ENCODE results near the gene PCID2.

PCID2 gene

DNA sequence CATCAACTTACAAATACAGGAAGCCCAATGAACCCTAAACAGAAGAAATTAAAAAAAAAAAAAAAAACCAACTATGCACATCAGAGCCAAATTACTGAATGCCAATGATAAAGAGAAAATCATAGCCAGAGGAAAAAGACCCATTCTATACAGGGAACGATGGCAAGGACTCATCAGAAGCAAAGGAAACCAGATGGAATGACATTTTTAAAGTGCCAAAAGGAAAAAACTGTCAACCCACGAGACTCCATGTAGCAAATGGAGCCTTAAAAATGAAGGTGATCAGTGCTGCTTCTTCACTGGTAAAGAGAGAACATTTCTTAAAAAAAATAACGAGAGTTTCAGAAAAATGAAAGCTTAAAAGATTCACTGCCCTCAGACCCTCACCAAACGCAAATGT, 18.3 kb downstream of the PCID2 start:
- H3K27ac Mint-ChIP-seq = no peak overlapping the region
- H3K9me3 Mint-ChIP-seq = no peaks in the 10 kb centered on the region
- peaks cover 54% of the 10 kb centered on the region for H3K36me3 Mint-ChIP-seq (ENCODE audit: low read depth)
- H3K4me1 Mint-ChIP-seq = no peaks in the 10 kb centered on the region
- no peaks in the 10 kb centered on the region for H3K27me3 Mint-ChIP-seq (ENCODE audit: low read depth)
- TF ChIP-seq CTCF (IDR thresholded peaks at IDR 0.05; ENCODE audit: unreplicated experiment in 3 of 3) = no peak
- no peak overlapping the region for H3K4me3 Mint-ChIP-seq

DNA sequence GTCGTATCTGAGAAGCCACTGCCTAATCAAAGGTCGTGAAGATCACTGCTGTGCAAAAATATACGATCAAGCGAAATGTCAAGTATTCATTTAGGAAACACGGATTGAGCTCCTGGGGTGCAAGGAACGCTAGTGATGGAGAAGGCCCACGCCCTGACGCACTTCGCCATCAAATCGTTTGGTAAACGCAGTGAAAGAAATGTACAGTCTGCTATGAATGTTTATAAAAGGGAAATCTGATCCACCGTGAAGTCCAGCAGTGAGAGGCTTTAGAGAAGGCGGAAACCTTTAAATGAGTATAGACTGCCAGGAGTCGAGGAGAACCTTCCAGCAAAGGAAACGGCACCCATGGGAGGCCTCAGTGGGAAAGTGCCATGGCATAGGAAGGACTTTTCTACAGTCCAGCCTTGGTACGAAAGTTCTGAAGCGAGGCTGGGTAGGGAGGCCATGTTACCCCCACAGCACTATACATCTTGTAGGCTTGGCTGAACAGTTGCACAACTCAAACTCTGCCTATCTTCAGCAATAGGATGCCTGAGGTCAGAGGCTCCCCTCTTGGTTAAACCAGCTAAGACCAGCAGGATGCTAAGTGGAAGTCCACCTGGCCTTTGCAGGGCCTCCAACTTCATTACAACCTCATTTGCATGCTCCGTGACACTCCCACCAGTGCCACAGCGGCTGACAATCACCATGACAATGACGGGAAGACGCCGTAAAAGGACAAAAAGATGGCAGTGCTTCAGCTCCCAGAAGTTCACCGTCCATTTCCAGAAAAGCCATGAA, 20.4 kb downstream of the PCID2 start:
- H3K4me3 Mint-ChIP-seq = no peak overlapping the region
- H3K27me3 Mint-ChIP-seq (ENCODE audit: low read depth) = no peaks in the 10 kb centered on the region
- peaks cover 57% of the 10 kb centered on the region for H3K36me3 Mint-ChIP-seq (ENCODE audit: low read depth)
- H3K4me1 Mint-ChIP-seq = no peaks in the 10 kb centered on the region
- no peaks in the 10 kb centered on the region for H3K9me3 Mint-ChIP-seq
- no peak for TF ChIP-seq CTCF (IDR thresholded peaks at IDR 0.05; ENCODE audit: unreplicated experiment in 3 of 3)
- no peak overlapping the region for H3K27ac Mint-ChIP-seq

GRCh38 chr13:113187263-113187669, 21.2 kb downstream of the PCID2 start:
- Mint-ChIP-seq H3K27me3 (ENCODE audit: low read depth) (no peaks in the 10 kb centered on the region), H3K4me3 (no peak overlapping the region), H3K4me1 (no peaks in the 10 kb centered on the region), H3K9me3 (no peaks in the 10 kb centered on the region), H3K27ac (no peak overlapping the region), H3K36me3 (ENCODE audit: low read depth) (peaks cover 58% of the 10 kb centered on the region)
- no peak for TF ChIP-seq CTCF (IDR thresholded peaks at IDR 0.05; ENCODE audit: unreplicated experiment in 3 of 3)

DNA sequence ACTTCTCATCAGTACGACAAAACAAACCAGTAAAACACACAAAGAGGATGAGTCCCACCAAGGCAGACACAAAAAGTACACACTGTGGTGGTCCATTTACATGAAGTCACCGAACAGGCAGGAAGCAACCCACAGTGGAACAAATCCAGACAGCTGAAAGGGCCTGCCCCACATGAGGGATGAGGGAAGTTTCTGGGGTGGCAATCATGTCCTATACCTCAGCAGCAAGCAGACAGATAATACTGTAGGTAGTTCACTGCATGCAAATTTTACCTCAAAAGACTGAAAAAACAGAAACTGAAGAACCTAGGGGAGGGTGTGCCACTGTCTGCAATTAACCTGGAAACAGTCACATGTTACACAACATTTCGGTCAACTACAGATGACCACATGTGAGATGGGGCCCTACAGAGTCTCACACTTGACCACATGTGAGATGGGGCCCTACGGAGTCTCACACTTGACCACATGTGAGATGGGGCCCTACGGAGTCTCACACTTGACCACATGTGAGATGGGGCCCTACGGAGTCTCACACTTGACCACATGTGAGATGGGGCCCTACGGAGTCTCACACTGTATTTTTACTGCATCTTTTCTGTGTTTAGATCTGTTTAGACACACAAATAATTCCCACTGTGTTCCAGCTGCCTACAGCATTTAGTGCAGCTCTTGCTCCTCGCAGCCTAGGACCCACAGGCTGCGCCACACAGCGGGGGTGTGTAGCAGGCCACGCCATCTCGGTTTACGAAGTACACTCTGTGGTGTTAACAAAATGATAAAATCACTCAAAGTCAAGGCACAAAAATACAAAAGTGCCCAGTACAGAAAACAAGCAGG, 22.2 kb downstream of the PCID2 start:
- no peaks in the 10 kb centered on the region for H3K9me3 Mint-ChIP-seq
- no peak overlapping the region for H3K4me3 Mint-ChIP-seq
- no peak for TF ChIP-seq CTCF (IDR thresholded peaks at IDR 0.05; ENCODE audit: unreplicated experiment in 3 of 3)
- H3K27ac Mint-ChIP-seq = no peak overlapping the region
- H3K4me1 Mint-ChIP-seq = no peaks in the 10 kb centered on the region
- H3K36me3 Mint-ChIP-seq (ENCODE audit: low read depth) = peaks cover 60% of the 10 kb centered on the region
- H3K27me3 Mint-ChIP-seq (ENCODE audit: low read depth) = no peaks in the 10 kb centered on the region

DNA sequence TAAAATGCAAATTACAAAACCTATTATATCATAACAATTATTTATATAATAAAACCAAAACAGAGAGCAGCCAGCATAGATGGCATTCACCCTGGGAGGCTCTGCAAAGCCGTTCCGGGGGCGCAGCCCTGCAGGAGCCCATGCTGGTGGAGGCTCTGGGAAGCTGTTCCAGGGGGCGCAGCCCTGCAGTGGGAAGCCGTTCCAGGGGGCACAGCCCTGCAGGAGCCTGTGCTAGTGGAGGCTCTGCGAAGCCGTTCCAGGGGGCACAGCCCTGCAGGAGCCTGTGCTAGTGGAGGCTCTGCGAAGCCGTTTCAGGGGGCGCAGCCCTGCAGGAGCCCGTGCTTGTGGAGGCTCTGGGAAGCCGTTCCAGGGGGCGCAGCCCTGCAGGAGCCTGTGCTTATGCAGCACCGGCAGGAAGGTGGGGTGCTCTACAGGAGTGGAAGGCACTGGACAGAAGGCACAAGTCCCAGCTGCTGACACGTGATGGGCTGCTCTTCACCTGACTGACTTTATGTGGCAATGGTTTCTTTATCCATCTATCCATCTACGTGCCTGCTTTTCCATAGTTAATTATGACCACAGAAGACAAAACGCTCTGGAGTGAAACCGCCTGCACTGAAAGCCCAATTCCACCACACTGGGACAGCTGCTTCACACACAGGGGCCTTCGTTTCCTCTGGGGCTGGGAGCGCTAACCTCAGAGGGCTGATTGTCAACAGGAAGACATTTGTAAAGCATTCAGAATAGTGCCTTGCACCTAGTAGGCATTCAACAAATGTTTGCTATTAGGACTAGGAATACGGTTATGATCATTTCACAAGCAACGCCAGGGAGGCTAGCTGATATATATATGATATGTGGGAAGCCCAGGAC, 23.7 kb downstream of the PCID2 start:
- Mint-ChIP-seq H3K9me3 (no peaks in the 10 kb centered on the region), H3K36me3 (ENCODE audit: low read depth) (peaks cover 66% of the 10 kb centered on the region), H3K27me3 (ENCODE audit: low read depth) (no peaks in the 10 kb centered on the region), H3K4me1 (no peaks in the 10 kb centered on the region), H3K4me3 (no peak overlapping the region), H3K27ac (no peak overlapping the region)
- no peak for TF ChIP-seq CTCF (IDR thresholded peaks at IDR 0.05; ENCODE audit: unreplicated experiment in 3 of 3)

Data from nephron (organoid).